NCI-H1436 treated with DMSO at 0.1 percent for 48 hours (cell line): ENCODE measurements around the gene HOXA4.

Experiments used
- DNase-seq: peaks from one replicate; lab custom pipeline; 2025; lab: John Stamatoyannopoulos, UW

HOXA4 gene

GRCh38 chr7:27158436-27159265 lies 28.1 kb upstream of the HOXA4 start:
- DNase-seq: no peak

- DNase-seq: no peak
Measured at GRCh38 chr7:27157702-27158431, 27.3 kb upstream of the HOXA4 start.

- DNase-seq: no peak
Measured at GRCh38 chr7:27156916-27157701, 26.6 kb upstream of the HOXA4 start.

- peak; percentile 38 for DNase-seq
Measured at GRCh38 chr7:27156508-27156898, 25.9 kb upstream of the HOXA4 start, which contains the start of gene HOXA7. Gene HOXA7 (minus strand): TSS chr7:27156675. CDS start chr7:27156545, 130 bp downstream.

GRCh38 chr7:27155816-27156507 lies 25.4 kb upstream of the HOXA4 start:
- no peak for DNase-seq

- no peak for DNase-seq
Measured at GRCh38 chr7:27154901-27155815, 24.6 kb upstream of the HOXA4 start.

- no peak for DNase-seq
Measured at GRCh38 chr7:27154369-27154768, 23.8 kb upstream of the HOXA4 start.

GRCh38 chr7:27153526-27153925 lies 23.0 kb upstream of the HOXA4 start:
- no peak for DNase-seq

GRCh38 chr7:27152816-27153442 lies 22.4 kb upstream of the HOXA4 start:
- DNase-seq: no peak

- DNase-seq: no peak
Measured at GRCh38 chr7:27151931-27152815, 21.6 kb upstream of the HOXA4 start, which contains the start of gene HOXA3. Gene HOXA3 (minus strand): TSS chr7:27152583. CDS start chr7:27110640, 41,943 bp downstream.

GRCh38 chr7:27151341-27151930 lies 20.9 kb upstream of the HOXA4 start:
- no peak for DNase-seq

- no peak for DNase-seq
Measured at GRCh38 chr7:27150568-27151340, 20.2 kb upstream of the HOXA4 start.

GRCh38 chr7:27149842-27150567 lies 19.4 kb upstream of the HOXA4 start:
- no peak for DNase-seq

- no peak for DNase-seq
Measured at GRCh38 chr7:27148756-27149641, 18.4 kb upstream of the HOXA4 start.

GRCh38 chr7:27148031-27148755 lies 17.6 kb upstream of the HOXA4 start:
- no peak for DNase-seq
